Measurements from ENCODE around the gene DSCAM.
A peak's percentile ranks its signal among the peaks of the same experiment; 100 is the strongest.

DSCAM gene

GRCh38 chr21:40835184-40835694, 11.7 kb downstream of the DSCAM start:
- no peak for DNase-seq

GRCh38 chr21:40833184-40833583, 13.8 kb downstream of the DSCAM start:
- DNase-seq = no peak

DNA sequence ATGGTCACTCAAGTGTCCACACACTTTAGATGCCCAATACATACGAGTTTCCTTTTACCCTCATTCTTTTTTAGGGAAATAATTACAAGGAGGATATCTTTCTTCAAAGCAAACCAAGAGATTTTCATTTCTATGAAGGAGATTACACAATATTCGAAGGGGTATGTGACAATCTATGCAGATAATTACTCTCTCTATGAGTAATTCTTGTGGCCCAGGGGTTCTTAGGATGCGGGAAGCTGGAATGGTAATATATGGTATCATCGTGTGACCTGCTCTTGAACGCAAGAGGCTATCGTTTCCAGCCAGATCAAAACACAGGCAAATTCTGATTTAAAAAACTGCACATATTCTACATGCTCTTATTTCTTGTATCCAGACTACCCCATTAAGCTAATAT, 14.6 kb downstream of the DSCAM start:
- no peak for DNase-seq

GRCh38 chr21:40830836-40831235, 16.1 kb downstream of the DSCAM start:
- DNase-seq = no peak

DNA sequence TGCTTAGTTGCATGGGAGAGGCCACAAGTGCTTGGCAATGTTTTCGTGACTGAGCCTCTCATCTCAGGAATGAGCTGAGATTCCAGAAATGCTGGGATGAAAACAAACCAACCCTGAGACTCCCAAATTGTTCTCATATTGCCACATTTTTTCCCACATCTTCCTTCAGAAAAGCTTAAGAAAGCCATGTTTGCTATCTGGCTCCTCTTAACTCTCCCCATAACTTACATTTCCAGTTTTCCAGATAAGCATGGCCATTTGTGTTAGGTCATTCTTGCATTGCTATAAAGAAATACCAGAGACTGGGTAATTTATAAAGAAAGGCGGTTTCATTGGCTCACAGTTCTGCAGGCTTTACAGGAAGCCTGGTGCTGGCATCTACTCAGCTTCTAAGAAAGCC, 17.2 kb downstream of the DSCAM start:
- DNase-seq = no peak

- no peak for DNase-seq
These were observed 17.6 kb downstream of the DSCAM start for GRCh38 chr21:40829308-40829707.

GRCh38 chr21:40827509-40827908, 19.4 kb downstream of the DSCAM start:
- no peak for DNase-seq

DNA sequence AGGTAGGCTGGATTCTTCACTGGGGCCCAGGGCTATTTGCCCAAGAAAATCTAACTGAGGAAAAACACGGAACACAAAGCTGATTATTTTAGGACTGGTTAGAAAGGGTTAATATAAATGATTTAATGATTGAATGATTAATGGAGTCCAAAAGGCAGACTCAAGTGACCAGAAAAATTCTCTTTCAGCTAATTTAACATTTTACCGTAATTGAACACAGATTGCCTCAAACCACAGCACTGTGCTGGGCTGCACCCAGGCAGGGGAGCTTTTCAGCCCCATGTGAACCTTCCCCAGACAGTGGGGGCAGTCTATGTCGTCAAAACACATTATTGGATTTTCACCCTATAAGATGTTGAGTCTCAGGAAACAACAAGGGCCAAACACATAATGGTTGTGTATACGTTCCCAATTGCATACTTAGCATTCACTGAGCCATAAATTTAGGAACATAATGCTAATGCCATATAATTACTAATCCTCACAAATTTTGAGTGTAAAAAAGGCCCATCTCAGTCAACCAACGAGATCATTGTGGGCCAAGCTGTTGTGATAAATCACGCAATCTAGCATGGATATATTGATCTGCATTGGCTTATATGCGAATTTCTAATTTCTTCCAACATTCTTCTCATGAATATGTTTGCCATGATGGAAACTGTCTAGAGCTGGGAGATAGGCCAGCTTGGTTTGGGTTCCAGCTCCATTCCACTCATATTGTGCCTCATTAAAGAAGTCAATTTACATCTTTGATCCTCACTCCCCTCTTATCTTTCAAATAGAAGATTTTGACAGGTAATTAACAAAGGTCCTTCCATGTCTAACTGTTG, 27.7 kb downstream of the DSCAM start:
- no peak for DNase-seq

GRCh38 chr21:40813918-40814317, 33.0 kb downstream of the DSCAM start:
- no peak for DNase-seq

GRCh38 chr21:40809673-40810197, 37.2 kb downstream of the DSCAM start:
- no peak for DNase-seq

DNA sequence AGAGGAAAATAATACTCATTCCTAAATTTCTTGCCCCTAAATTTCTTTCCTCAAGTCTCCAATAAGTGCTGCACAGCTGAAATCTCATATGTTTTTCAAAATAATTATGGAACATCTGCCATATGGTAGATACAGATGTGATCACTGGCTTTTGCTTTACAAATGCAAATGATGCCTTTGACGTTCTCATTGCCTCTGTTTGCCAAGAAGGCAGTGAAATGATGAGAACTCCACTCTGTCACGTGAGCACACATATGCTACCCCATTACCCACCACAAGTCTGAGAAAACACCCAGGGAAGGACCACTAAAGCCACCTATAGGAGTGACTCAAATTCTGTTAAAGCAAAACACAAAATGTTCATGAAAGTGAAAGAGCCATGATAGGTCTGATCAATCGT, 43.9 kb downstream of the DSCAM start:
- DNase-seq = no peak

DNA sequence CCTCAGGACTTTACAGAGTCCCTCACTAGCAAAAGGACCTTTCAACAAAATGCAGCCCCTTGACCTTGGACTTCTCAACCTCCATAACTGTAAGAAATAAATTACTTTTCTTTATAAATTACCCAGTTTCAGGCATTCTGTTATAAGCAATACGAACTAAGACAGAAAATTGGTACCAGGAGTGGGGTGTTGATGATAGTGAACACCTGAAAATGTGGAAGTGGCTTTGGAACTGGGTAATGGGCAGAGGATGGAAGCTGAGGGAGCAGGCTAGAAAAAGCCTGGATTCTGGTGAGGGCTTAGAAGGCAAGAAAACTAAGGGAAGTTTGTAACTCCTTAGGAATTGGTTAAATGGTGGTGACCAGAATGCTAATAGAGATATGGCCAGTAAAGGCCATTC, 46.8 kb downstream of the DSCAM start:
- no peak for DNase-seq

DNA sequence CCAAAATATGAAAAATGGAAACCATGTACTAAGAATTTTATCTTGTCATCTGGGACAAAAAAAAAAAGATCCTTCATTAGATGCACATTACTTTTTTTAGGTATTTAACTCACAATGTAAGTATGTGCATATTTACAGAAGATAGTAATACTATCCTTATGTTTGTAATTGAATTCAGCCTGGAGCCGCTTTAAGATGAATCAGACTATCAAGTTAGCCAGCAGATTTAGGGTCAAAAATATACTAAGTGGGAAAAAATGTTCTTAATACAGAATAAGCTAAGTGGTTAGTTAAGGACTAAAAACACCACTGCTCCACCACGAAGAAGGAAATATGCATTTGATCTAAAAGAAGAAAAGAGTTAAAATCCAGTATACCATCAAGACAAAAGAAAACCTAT, 49.1 kb downstream of the DSCAM start:
- no peak for DNase-seq

DNA sequence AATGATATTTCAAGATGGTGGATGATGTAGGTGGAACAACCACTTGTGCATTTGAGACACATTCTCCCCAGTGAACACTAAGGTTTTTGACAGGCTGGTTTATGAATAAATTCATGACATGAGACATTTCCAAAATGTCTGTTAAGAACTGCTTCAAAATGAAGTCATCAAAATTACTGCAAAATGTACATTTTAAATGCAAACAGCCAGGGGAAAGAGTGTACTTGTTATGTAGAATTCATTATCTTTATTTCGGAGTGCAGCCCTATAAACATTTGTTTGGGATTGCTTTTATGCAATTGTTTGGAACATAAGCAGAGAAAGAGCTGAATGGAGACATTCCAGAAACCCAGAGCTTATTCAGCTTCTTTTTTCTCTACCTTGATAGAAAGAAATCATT, 49.5 kb downstream of the DSCAM start:
- DNase-seq = no peak

- DNase-seq = no peak
These were observed 50.5 kb downstream of the DSCAM start for GRCh38 chr21:40796464-40796863.

DNA sequence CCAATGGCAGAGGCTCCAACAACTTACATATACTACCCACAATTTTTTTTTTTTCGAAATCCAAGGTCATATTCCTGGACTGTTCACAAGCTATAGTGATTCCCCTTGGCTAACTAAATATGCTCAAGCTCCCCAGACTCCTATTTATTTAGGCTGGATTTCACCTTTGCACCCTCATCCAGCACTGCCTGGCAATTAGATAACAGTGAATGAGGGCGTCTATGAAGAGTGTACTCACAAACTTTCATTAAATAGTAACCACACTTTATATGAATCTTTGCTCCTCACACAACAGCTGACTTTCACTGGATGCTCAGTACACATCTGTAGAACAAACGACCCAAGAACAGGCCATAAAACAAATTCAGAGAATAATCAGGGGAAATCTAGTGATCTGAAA, 51.6 kb downstream of the DSCAM start:
- DNase-seq = no peak

DNA sequence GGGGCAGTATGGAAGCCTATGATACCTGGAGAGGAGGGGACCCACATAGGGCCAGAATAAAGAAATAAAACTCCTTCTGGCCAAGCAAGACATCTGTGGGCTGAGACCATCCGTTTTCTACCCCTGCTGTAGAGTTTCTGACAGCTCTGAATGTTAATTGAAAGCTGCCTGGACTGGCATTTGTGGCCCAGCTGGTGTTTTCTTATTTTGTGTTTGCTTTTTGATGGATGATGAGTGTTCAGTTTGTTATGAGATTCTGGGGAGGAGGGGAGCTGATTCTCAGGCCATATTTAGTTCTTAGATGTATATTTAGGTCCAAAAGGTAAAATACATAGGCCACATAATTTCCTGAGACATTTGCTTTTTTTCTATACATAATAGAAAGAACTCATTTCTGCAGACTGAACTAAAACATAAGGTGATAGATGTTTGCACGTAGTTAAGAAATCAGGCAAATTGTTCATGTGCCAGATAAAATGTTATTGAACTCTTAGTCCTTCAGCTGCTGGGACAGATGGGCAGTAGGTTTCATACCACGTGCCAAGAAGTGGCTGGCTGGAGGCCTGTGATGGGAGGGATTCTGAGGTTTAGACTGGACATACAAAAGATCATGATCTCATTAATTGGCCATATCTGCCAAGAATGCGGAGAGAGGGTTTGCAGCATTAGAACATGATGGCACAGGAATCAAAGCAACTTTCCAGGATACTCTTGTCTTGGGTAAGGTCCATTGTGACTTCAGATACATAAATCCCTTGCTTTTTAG, 54.1 kb downstream of the DSCAM start:
- DNase-seq = no peak

DNA sequence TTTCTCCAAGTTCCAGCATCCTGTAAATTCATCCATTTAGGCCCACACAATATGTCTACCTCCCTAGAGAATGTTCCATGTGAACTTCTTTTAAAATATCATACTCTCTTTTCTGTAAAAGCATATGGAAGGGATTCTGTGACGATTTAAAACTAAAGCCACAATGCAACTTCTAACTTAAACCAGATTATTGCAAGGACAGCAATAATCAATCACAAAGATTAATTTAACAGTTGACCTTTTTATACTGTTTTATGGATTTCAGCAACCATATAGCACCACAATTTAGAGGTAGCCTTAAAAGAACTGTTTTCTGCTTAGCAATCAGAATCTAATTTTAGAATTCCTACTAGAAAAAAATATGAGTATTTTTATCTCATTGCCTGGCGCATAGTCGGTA, 58.3 kb downstream of the DSCAM start:
- no peak for DNase-seq

DNA sequence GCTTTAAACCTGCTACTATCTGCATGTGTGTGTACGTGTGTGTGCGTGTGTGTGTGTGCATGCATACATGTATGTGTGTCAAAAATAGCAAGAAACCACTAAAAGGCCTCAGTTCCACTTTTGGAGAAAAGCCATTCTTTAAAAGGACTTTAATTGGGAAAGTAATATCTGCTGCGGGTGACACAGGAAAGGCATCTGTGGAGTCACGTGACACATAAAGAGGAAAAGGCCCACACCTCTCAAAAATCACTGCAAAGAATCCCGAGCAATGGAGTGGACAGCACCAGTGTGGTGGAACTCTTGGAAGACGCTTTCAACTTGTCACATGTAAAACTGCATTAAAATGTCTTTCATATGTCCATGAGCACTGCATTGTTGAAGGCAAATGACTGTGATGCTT, 63.6 kb downstream of the DSCAM start:
- DNase-seq = no peak

DNA sequence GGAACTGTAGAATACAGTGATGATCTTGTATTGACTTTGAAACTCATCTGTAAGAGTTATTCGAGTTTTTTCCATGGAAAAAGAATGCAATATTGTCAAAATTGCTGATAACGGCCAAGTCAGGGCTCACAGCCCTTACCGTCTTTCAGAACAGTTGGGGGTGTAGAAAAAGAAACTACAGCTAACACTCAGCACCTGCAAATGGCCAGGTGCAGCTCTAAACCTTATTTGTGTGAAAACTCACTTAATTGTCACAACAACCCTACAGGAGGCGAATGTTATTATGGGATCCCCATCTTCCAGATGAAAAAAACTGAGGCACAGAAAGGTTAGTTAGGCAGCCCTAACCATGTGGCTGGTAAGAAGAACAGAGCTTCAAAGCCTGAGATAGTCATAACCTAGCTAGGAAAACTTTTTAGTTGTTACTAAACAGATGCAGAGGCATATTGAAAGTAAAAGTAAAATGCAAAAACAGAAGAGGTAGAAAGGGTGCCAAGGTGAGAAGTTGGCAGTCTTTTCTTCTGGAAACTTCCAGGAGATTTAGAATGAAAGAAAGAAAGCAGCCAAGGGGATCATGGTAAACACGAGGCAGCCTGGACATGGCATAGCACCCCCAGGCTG, 76.4 kb downstream of the DSCAM start:
- no peak for DNase-seq

DNA sequence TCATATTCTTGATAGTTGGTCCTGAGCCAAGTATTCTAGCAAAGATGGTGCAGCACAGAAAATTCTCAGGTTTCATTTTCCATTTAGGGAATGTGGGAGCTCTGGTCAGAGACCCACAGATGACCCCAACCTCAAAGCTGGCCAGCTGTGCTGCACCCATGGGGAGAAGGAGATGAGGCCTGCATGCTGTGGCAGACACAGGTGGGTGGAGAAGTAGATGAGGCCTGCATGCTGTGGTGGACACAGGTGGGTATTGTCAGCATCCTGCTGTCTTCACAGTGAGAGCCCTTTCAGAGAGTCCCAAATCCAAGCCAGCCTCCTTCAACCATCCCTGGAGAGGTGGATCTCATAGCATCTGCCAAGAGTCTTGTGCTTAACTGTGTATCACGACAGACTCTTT, 77.7 kb downstream of the DSCAM start:
- DNase-seq = no peak

DNA sequence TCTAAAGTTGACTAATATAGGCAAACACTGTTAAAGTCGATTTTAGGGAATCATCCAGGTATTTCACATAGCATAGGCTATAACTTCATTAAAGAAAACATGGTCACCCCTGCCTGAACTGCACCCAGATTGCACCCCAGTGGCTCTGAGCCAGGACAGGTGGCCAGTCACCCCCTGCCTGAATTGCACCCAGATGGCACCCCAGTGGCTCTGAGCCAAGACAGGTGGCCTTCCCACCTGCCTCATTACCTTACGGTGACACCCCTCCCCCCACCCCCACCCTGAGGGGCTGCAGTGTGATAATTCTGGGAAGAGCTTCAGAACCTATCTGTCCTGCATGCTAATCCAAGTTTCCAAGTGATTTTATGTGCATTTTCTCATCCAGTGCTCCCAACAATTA, 78.9 kb downstream of the DSCAM start:
- peak; percentile 18 for DNase-seq

DNA sequence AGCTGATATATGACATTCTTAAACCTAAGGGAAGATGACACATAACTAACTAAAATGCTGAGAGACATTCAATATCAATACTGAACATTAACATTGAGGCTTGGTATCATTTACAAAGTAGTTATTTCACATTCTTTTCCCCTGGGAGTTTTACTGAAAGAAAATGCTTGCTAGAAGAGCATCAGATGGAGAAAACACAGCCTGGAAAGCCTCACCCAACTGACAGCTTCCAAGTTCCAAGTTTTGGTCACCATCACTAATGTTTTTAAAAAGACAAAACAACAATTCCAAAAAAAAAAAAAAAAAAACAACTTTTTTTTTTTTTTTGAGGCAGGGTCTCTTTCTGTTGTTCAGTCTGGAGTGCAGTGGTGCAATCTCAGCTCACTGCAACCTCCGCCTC, 80.6 kb downstream of the DSCAM start:
- peak; percentile 28 for DNase-seq

- DNase-seq = peak; percentile 85
These were observed 81.1 kb downstream of the DSCAM start for GRCh38 chr21:40765811-40766210.

Measured in NCI-H1436 (cell line).